Keratinocyte (primary cell): ENCODE measurements around the gene HLF.

ENCODE experiments used
- EZH2 ChIP-seq: IDR thresholded peaks from one replicate; pipeline ENCODE4 v1.6.1; 2012; ENCODE audit warnings: inconsistent platforms, mild to moderate bottlenecking, low read length, moderate library complexity
- TF ChIP-seq, protein P1 (sequence below), 3 experiments: IDR thresholded peaks in 1 of 3; conservative IDR thresholded peaks in 1 of 3; optimal IDR thresholded peaks in 1 of 3; 2 replicates in 2 of 3; 3 replicates in 1 of 3; pipeline versions ENCODE3 to v1.5.1; 2011; ENCODE audit warnings: low read length in 3 of 3, mild to moderate bottlenecking in 3 of 3, moderate library complexity in 2 of 3, control low read depth in 1 of 3, inconsistent platforms in 1 of 3; ENCODE audit not compliant: insufficient read depth in 2 of 3; ENCODE audit errors: extremely low read depth in 1 of 3

DNA sequence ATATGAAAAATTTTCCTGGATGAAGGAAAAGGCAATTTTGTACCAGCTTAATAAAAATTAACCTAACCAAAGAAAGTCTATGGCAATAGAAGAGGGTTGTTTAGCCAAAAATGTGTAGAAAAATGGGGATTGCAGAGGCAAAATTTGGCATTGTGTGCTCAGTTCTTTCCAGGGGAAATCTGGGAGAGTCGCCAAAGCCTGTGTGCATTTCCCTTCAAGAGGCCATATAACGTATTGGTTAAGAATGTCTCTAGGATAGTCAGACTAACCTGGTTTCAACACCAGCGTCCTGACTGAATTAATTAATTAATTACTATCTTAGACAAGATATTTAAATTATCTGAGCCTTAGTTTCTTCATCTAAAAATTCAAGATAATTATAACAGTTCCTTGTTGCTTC is 44.8 kb upstream of the HLF start:
- TF ChIP-seq, protein P1, sequence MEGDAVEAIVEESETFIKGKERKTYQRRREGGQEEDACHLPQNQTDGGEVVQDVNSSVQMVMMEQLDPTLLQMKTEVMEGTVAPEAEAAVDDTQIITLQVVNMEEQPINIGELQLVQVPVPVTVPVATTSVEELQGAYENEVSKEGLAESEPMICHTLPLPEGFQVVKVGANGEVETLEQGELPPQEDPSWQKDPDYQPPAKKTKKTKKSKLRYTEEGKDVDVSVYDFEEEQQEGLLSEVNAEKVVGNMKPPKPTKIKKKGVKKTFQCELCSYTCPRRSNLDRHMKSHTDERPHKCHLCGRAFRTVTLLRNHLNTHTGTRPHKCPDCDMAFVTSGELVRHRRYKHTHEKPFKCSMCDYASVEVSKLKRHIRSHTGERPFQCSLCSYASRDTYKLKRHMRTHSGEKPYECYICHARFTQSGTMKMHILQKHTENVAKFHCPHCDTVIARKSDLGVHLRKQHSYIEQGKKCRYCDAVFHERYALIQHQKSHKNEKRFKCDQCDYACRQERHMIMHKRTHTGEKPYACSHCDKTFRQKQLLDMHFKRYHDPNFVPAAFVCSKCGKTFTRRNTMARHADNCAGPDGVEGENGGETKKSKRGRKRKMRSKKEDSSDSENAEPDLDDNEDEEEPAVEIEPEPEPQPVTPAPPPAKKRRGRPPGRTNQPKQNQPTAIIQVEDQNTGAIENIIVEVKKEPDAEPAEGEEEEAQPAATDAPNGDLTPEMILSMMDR (optimal IDR thresholded peaks at IDR 0.05 in 1 of 3, IDR thresholded peaks at IDR 0.05 in 1 of 3, conservative IDR thresholded peaks at IDR 0.05 in 1 of 3; ENCODE audit: extremely low read depth in 1 of 3, insufficient read depth in 2 of 3, low read length in 3 of 3) = no peak
- no peak for TF ChIP-seq EZH2
